Gastroesophageal sphincter (tissue), 4 donors: ENCODE results near the gene MAP4K4. TPM values are rescaled to one million over a fixed set of nuclear protein-coding genes. Genes with fewer than 3 reads are reported as not detected.

Source experiments
- ATAC-seq: fragments of 150-250 bp; one replicate; pipeline ENCODE4 v1.9.1; 2016; ENCODE audit warnings: mild to moderate bottlenecking, moderate library complexity
- H3K27ac ChIP-seq, 4 donors: fragments of 200-600 bp; sonication (generic) in 3 of 4; 1 replicate in 3 of 4; 2 replicates in 1 of 4; pipeline ENCODE4 v1.5.1; 2016 to 2019
- H3K27me3 ChIP-seq: fragments of 200-600 bp; sonication (generic); one replicate; pipeline ENCODE4 v1.5.1; 2019
- H3K36me3 ChIP-seq, 2 donors: fragments of 200-600 bp; sonication (generic); one replicate each; pipeline ENCODE4 v1.5.1; 2019; ENCODE audit warnings: control low read depth in 1 of 2
- H3K4me1 ChIP-seq, 3 donors: fragments of 200-600 bp; sonication (generic); 1 replicate in 2 of 3; 2 replicates in 1 of 3; pipeline ENCODE4 v1.5.1; 2016 to 2019; ENCODE audit warnings: control low read depth in 2 of 3
- H3K4me3 ChIP-seq, 2 donors: fragments of 200-600 bp; sonication (generic); one replicate each; pipeline ENCODE4 v1.5.1; 2019; ENCODE audit warnings: mild to moderate bottlenecking in 1 of 2, moderate library complexity in 1 of 2
- H3K9me3 ChIP-seq, 3 donors: fragments of 200-600 bp; sonication (generic); one replicate each; pipeline ENCODE4 v1.5.1; 2017 to 2019; ENCODE audit warnings: control low read depth in 2 of 3
- CTCF ChIP-seq, 4 experiments: fragments of 200-600 bp in 2 of 4; fragments of 450-650 bp in 2 of 4; sonication (generic) in 1 of 4; IDR thresholded peaks; one replicate each; pipeline ENCODE4 v1.5.1; 2017 to 2019; ENCODE audit warnings: antibody characterized with exemption in 4 of 4, mild to moderate bottlenecking in 2 of 4, moderate library complexity in 2 of 4
- EP300 ChIP-seq: sonication (generic); formaldehyde crosslinking; IDR thresholded peaks from one replicate; pipeline ENCODE4 v1.6.1; 2017; ENCODE audit warnings: antibody characterized with exemption, mild to moderate bottlenecking
- POLR2A ChIP-seq, 2 donors: fragments of 450-650 bp; IDR thresholded peaks; one replicate each; pipeline ENCODE4 v1.6.1; 2017; ENCODE audit warnings: antibody characterized with exemption in 2 of 2, mild to moderate bottlenecking in 2 of 2, moderate library complexity in 1 of 2
- POLR2AphosphoS5 ChIP-seq: sonication (generic); formaldehyde crosslinking; IDR thresholded peaks from one replicate; pipeline ENCODE4 v1.6.1; 2017; ENCODE audit warnings: antibody characterized with exemption
- WGBS, 2 donors: methylation state at CpG; one replicate each; pipeline ENCODE4 v1.1.5; 2018; ENCODE audit warnings: low coverage in 1 of 2; 5-methylcytosine and 5-hydroxymethylcytosine counted together
- total RNA-seq, 4 donors: library from RNA; depleted of rRNA; stranded (reverse); fragments of >200 nt; gene quantifications; one replicate each; pipeline ENCODE4 v1.1.0, GENCODE V29; 2016

MAP4K4 gene
- total RNA-seq, 4 donors from 2014 or later: 35.8 to 59.5 (median 48.9) TPM

GRCh38 chr2:101873543-101873942 is 176.0 kb downstream of the MAP4K4 start:
- Histone ChIP-seq H3K27me3 (no peaks in the 10 kb centered on the region), H3K4me3 (no peak overlapping the region), H3K36me3 (peaks cover 0 to 100% of the 10 kb centered on the region in 2 donors), H3K9me3 (no peaks in the 10 kb centered on the region), H3K27ac (no peak overlapping the region), H3K4me1 (no peaks in the 10 kb centered on the region)
- TF ChIP-seq POLR2A (IDR thresholded peaks at IDR 0.05): no peak
- no peak for TF ChIP-seq EP300
- peak in 1 of 4 experiments; percentile 16 for TF ChIP-seq CTCF (IDR thresholded peaks at IDR 0.05)
- TF ChIP-seq POLR2AphosphoS5: no peak
- ATAC-seq: no peak
- WGBS, 2 donors: 85 to 89% methylated on average over 2 to 3 of the region's 3 CpGs

GRCh38 chr2:101874069-101874468 is 176.6 kb downstream of the MAP4K4 start:
- Histone ChIP-seq H3K4me1 (no peaks in the 10 kb centered on the region), H3K27me3 (no peaks in the 10 kb centered on the region), H3K27ac (no peak overlapping the region), H3K9me3 (no peaks in the 10 kb centered on the region), H3K36me3 (peaks cover 0 to 98% of the 10 kb centered on the region in 2 donors), H3K4me3 (no peak overlapping the region)
- ATAC-seq: no peak
- WGBS, 2 donors: 85 to 94% methylated on average over 3 of the region's 3 CpGs
- TF ChIP-seq POLR2AphosphoS5: no peak
- TF ChIP-seq CTCF (IDR thresholded peaks at IDR 0.05): no peak
- TF ChIP-seq POLR2A (IDR thresholded peaks at IDR 0.05): no peak
- no peak for TF ChIP-seq EP300

GRCh38 chr2:101879466-101879865 is 182.0 kb downstream of the MAP4K4 start:
- no peak overlapping the region for H3K4me3 ChIP-seq
- H3K27ac ChIP-seq: no peak overlapping the region
- peaks cover 0 to 61% of the 10 kb centered on the region in 2 donors for H3K36me3 ChIP-seq
- H3K9me3 ChIP-seq: no peaks in the 10 kb centered on the region
- H3K4me1 ChIP-seq: no peaks in the 10 kb centered on the region
- TF ChIP-seq EP300 (no peak), POLR2A (IDR thresholded peaks at IDR 0.05) (no peak), CTCF (IDR thresholded peaks at IDR 0.05) (no peak), POLR2AphosphoS5 (no peak)
- no peak for ATAC-seq
- H3K27me3 ChIP-seq: no peaks in the 10 kb centered on the region

- H3K4me3 ChIP-seq: no peak overlapping the region
- no peak overlapping the region for H3K27ac ChIP-seq
- no peak for ATAC-seq
- H3K36me3 ChIP-seq: peaks cover 0 to 48% of the 10 kb centered on the region in 2 donors
- TF ChIP-seq POLR2AphosphoS5 (no peak), CTCF (IDR thresholded peaks at IDR 0.05) (no peak), POLR2A (IDR thresholded peaks at IDR 0.05) (no peak), EP300 (no peak)
- H3K9me3 ChIP-seq: no peaks in the 10 kb centered on the region
- no peaks in the 10 kb centered on the region for H3K4me1 ChIP-seq
- H3K27me3 ChIP-seq: no peaks in the 10 kb centered on the region
Measured at GRCh38 chr2:101881131-101881530, 183.6 kb downstream of the MAP4K4 start.

- H3K27ac ChIP-seq: no peak overlapping the region
- H3K36me3 ChIP-seq: peaks cover 0 to 48% of the 10 kb centered on the region in 2 donors
- 83 to 90% methylated on average over 4 of the region's 4 CpGs for WGBS, 2 donors
- no peak for TF ChIP-seq CTCF (IDR thresholded peaks at IDR 0.05)
- TF ChIP-seq POLR2A (IDR thresholded peaks at IDR 0.05): no peak
- TF ChIP-seq POLR2AphosphoS5: no peak
- no peak for TF ChIP-seq EP300
- no peak for ATAC-seq
- no peaks in the 10 kb centered on the region for H3K9me3 ChIP-seq
- H3K4me1 ChIP-seq: no peaks in the 10 kb centered on the region
- no peak overlapping the region for H3K4me3 ChIP-seq
- no peaks in the 10 kb centered on the region for H3K27me3 ChIP-seq
Measured at GRCh38 chr2:101882769-101883307, 185.3 kb downstream of the MAP4K4 start.
